Embryonic facial prominence (tissue), 1 donor: ENCODE data around the gene PRKD1.
"Not testable (repeated sequence)": the region's sequence is repeated elsewhere in the genome, so short reads cannot be mapped to it uniquely, and the experiment has no call there.

Experiments used
- DNase-seq: peaks from one replicate; pipeline ENCODE4 v3.0.0-alpha.2; 2016; ENCODE audit errors: extremely low spot score

The PRKD1 gene

GRCh38 chr14:29900609-29901350 lies 26.9 kb downstream of the PRKD1 start:
- no peak for DNase-seq

- no peak for DNase-seq
Observed at GRCh38 chr14:29898470-29898869, 29.2 kb downstream of the PRKD1 start.

DNA sequence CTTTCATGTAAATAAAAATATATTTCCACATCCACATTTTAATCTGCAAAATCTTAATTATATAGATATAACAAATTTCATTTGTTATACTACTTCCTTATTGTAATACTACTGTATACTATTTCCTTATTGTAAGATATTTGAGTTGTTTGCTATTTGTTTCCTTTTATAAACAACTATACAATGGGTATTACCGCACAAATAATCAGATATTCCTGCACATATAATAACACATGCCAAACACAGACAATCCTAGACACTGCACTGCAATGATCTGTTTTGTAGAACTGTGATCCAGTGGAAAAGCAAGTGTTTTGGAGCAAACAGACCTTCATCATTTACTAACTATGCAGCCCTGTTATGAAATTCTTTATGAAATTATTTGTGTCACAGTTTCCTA lies 30.5 kb downstream of the PRKD1 start:
- no peak for DNase-seq

- no peak for DNase-seq
Observed at GRCh38 chr14:29896354-29896821, 31.3 kb downstream of the PRKD1 start.

- DNase-seq = no peak
Observed at GRCh38 chr14:29895591-29896083, 32.0 kb downstream of the PRKD1 start.

DNA sequence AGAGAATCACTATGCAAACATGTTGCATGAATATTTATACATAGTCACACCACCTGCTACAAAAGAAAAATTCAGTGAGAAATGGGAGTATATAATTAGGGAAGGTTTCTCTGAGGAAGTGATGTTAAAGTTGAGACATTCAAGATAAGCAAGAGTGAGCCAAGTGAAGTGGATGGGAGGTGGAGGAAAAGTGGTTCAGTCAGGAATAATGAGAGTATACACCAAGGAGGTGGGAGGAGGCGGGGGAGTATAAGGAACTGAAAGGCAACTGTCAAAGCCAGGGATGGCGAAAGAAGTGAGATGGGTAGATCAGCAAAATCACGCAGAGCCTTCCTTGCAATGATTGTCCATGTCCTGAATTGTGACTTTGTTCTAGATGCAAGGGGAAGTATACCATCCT lies 33.7 kb downstream of the PRKD1 start:
- DNase-seq = no peak

DNA sequence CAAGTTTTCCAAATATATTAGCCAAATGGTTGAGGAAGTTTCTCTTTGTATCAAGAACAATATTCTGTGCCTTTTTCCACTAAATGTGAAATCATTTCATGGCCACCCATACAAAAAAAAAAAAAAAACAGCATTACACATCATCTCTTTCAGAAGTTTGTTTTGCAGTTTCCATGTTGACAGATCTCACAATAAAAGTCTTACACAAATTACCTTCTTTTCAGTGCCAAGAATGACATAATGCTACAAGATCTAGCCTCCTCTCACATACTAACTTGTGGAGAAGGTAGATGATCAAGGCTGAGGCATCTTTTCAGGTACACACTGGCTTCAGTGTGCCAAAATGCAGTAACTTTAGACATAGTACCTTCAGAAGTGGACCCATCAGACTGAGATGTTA lies 35.3 kb downstream of the PRKD1 start:
- no peak for DNase-seq

- DNase-seq = no peak
Observed at GRCh38 chr14:29885988-29886387, 41.7 kb downstream of the PRKD1 start.

DNA sequence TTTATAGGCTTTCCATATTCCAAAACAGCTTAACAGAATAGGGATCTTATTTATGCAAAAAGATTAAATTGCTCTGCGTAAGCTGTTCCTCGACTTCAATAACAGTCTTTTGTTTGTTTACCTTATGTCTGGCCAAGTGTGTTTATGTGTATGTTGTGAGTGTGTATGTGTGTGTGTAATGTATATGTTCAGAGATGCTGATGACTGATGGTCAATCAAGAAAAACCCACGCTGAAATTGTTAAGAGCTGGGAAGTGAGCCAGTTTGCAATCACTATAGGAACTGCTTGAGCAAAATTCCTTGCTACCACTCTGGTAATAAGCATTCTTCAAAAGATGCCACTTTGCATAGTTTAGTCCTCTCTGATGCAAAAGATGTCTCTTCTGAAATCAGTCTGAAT lies 59.6 kb downstream of the PRKD1 start:
- DNase-seq = peak; percentile 64

GRCh38 chr14:29865299-29865698 lies 62.3 kb downstream of the PRKD1 start:
- DNase-seq = no peak

- DNase-seq = no peak
Observed at GRCh38 chr14:29861996-29862395, 65.7 kb downstream of the PRKD1 start.

DNA sequence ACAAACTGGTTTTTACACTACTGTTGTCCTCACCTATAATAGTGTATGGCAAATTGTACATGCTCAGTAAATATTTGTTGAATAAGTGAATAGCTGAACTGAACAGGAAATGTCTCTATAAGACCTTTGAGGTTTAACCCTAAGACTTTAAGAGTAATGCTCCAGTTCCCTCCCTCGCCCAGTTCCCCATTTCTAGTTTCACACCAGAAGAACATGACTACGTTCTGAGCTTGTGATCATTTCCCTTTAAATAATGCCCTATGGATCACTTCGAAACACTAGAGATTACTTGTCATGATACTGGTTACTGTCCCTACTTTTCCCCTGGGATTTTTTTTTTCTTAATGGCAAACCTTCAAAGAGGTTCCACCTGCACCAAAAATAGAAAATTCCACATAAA lies 69.3 kb downstream of the PRKD1 start:
- DNase-seq = no peak

GRCh38 chr14:29857551-29857950 lies 70.1 kb downstream of the PRKD1 start:
- DNase-seq = no peak

DNA sequence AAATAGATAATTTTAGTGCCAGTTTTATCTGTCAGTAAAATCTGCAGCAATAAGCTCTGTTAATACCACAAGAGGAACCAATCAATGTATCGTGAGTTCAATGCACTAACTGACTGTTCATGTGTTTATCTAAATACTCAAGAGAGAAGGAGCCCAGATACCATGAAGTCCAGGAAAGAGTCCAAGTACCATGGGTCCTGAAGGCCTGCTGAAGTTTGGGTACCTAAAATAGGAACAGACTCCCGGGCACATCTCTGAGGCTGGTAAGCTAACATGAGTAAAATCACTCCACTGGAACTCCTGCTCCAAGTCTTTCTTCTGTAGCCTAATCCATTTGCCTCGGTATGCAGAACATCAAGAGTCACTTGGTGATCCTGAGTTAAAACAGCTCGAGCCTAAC lies 71.1 kb downstream of the PRKD1 start:
- DNase-seq = no peak

GRCh38 chr14:29853691-29854090 lies 74.0 kb downstream of the PRKD1 start:
- DNase-seq = not testable (repeated sequence)

DNA sequence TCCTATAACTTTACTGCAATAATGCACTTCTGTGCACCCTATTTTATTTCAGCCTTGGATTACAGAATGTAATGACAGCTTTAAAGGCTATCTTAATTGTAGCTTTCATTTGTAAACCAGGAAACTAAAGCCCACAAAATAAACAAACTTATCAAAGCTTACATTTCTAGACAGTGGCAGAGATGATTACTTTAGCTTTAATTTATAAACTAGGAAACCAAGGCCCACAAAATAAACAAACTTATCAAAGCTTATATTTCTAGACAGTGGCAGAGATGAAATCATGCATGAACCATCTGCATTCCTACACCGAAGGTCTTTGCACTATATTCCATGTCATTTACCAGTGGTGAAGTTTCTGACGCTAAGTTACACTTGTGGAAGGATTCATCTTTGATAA lies 74.4 kb downstream of the PRKD1 start:
- no peak for DNase-seq

- DNase-seq = no peak
Observed at GRCh38 chr14:29851397-29851796, 76.2 kb downstream of the PRKD1 start.

DNA sequence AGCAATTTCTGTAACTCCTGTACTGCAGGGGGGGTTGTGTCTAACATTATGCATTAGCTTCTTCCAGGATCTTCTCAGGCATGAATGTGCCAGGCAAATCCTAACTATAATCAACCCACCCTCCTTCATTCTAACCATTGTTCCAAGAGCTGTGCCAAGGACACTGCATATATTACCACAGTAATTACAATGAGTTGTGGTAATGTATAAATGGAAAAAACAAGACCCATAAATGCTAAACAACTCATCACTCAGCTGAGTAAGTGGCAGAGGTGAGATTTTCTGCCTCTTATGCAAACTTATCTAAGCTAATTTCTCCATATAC lies 80.6 kb downstream of the PRKD1 start:
- no peak for DNase-seq

- no peak for DNase-seq
Observed at GRCh38 chr14:29846339-29847055, 81.2 kb downstream of the PRKD1 start.

GRCh38 chr14:29843981-29844380 lies 83.7 kb downstream of the PRKD1 start:
- no peak for DNase-seq

DNA sequence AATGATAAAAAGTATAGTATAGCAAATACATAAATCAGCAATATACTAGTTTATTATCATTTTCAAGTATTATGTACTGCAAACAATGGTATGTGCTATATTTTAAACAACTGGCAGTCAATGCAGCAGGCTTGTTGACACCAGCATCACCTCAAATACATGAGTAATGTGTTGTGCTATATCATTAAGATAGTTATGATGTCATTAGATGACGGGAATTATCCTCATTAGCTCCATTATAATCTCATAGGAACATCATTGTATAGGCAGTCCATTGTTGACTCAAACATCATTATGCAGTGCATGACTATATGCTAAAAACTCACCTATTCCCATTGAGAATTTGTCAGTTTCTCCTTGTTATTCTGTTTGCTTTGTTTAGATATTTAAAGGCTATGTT lies 85.4 kb downstream of the PRKD1 start:
- DNase-seq = no peak

DNA sequence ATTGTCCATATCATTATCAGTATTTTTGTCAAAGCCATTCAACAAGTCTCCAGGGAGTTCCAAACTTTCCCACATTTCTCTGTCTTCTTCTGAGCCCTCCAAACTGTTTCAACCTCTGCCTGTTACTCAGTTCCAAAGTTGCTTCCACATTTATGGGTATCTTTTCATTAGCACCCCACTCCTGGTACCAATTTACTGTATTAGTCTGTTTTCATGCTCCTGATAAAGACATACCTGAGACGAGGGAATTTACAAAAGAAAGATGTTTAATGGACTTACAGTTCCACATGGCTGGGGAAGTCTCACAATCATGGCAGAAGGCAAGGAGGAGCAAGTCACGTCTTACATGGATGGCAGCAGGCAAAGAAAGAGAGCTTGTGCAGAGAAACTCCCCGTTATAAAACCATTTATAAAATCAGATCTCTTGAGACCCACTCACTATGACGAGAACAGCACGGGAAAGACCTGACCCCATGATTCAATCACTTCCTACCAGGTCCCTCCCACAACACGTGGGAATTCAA lies 87.2 kb downstream of the PRKD1 start:
- not testable (repeated sequence) for DNase-seq

DNA sequence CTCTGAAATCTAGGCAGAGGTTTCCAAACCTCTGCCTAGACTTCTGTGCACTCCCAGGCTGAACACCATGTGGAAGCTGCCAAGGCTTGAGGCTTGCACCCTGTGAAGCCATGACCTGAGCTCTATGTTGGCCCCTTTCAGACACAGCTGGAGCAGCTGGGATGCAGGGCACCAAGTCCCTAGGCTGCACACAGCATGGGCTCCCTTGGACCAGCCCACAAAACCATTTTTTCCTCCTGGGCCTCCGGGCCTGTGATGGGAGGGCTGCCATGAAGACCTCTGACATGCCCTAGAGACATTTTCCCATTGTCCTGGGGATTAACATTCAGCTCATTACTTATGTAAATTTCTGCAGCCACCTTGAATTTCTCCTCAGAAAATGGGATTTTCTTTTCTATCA lies 88.0 kb downstream of the PRKD1 start:
- DNase-seq = not testable (repeated sequence)
